ENCODE data around the gene CYP26B1.

CYP26B1 gene

DNA sequence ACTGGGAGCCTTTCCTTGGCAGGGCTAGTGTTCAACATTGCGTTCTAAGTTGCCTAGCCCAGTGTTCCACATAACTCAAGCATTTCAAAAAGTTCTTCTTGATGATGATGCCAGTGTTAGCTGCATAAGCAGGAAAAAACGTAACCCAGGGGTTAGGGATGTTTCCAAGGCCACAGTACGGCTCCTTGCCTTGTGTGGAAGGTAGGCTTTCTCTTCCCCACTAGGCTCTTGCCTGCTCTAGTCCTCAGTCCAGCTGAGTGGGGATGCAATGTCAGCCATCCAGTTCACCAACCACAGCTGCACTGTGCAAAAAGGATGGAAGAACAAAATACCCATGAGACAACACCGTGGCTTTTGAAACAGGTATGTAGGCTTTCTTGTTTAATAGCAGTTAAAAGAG lies 28.0 kb upstream of the CYP26B1 start:
- no peak overlapping the region for H3K9ac ChIP-seq (ENCODE audit: low read depth, low read length)
- H3K27ac ChIP-seq (ENCODE audit: low read depth, low read length), result no peak overlapping the region
- H3K4me3 ChIP-seq (ENCODE audit: low read depth, low read length), result no peak overlapping the region
- 0 out of 2 replicates have a peak, but pooled peaks cover 15% of the 10 kb centered on the region for H3K36me3 ChIP-seq (ENCODE audit: control insufficient read depth, insufficient read depth, low read length)
- no peaks in the 10 kb centered on the region for H3K9me3 ChIP-seq (ENCODE audit: control insufficient read depth, insufficient read depth, low read length)
- peaks cover 12% of the 10 kb centered on the region for H3K4me1 ChIP-seq (ENCODE audit: control insufficient read depth, insufficient read depth, low read length)
- no peaks in the 10 kb centered on the region for H3K27me3 ChIP-seq (ENCODE audit: control insufficient read depth, insufficient read depth, low read length)

GRCh38 chr2:72173640-72174321 lies 26.1 kb upstream of the CYP26B1 start:
- H3K27me3 ChIP-seq (ENCODE audit: control insufficient read depth, insufficient read depth, low read length), result no peaks in the 10 kb centered on the region
- H3K36me3 ChIP-seq (ENCODE audit: control insufficient read depth, insufficient read depth, low read length), result 0 out of 2 replicates have a peak, but pooled peaks cover 14% of the 10 kb centered on the region
- peak overlapping the region; percentile 27 for H3K27ac ChIP-seq (ENCODE audit: low read depth, low read length)
- no peak overlapping the region for H3K4me3 ChIP-seq (ENCODE audit: low read depth, low read length)
- H3K9ac ChIP-seq (ENCODE audit: low read depth, low read length), result no peak overlapping the region
- peaks cover 12% of the 10 kb centered on the region for H3K4me1 ChIP-seq (ENCODE audit: control insufficient read depth, insufficient read depth, low read length)
- H3K9me3 ChIP-seq (ENCODE audit: control insufficient read depth, insufficient read depth, low read length), result no peaks in the 10 kb centered on the region

DNA sequence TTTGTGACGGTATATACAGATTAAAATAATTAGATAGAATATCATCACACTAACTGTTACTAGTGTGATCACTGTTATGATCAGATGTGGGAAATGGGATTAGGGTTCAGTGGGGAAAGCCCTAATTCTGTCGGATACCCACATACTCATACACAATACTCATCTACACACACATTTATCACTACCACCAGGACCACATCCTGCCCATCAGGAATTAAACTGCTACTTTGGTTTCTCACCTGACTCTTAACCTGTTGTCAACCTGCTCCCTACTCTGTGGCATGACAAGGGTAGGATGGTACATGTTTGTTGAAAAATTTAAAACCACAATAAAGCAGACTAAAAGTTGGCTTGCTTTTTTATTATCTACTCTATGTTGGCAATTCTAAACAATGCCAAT lies 24.8 kb upstream of the CYP26B1 start:
- Histone ChIP-seq H3K9ac (ENCODE audit: low read depth, low read length) (no peak overlapping the region), H3K27me3 (ENCODE audit: control insufficient read depth, insufficient read depth, low read length) (no peaks in the 10 kb centered on the region), H3K4me1 (ENCODE audit: control insufficient read depth, insufficient read depth, low read length) (peaks cover 12% of the 10 kb centered on the region), H3K36me3 (ENCODE audit: control insufficient read depth, insufficient read depth, low read length) (0 out of 2 replicates have a peak, but pooled peaks cover 3% of the 10 kb centered on the region), H3K27ac (ENCODE audit: low read depth, low read length) (no peak overlapping the region), H3K4me3 (ENCODE audit: low read depth, low read length) (no peak overlapping the region), H3K9me3 (ENCODE audit: control insufficient read depth, insufficient read depth, low read length) (no peaks in the 10 kb centered on the region)

GRCh38 chr2:72166279-72166678 lies 18.6 kb upstream of the CYP26B1 start:
- Histone ChIP-seq H3K36me3 (ENCODE audit: control insufficient read depth, insufficient read depth, low read length) (no peaks in the 10 kb centered on the region), H3K4me3 (ENCODE audit: low read depth, low read length) (no peak overlapping the region), H3K9ac (ENCODE audit: low read depth, low read length) (no peak overlapping the region), H3K27me3 (ENCODE audit: control insufficient read depth, insufficient read depth, low read length) (peaks cover 3% of the 10 kb centered on the region; the same call in 1 of the 2 replicates), H3K9me3 (ENCODE audit: control insufficient read depth, insufficient read depth, low read length) (no peaks in the 10 kb centered on the region), H3K27ac (ENCODE audit: low read depth, low read length) (no peak overlapping the region), H3K4me1 (ENCODE audit: control insufficient read depth, insufficient read depth, low read length) (no peaks in the 10 kb centered on the region)

DNA sequence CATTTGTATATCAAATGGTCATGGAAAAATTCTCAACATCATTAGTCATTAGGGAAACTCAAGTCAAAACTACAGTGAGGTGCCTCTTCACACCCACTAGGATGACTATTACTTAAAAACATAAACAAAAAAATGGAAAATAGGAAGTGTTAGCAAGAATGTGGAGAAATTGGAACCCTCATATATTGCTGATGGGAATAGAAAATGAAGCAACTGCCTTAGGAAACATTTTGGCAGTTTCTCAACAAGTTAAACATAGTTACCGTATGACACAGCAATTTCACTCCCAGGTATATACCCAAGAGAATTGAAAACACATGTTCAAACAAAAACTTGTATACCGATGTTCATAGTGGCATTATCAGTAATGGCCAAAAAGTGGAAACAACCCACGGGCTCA lies 18.1 kb upstream of the CYP26B1 start:
- H3K4me1 ChIP-seq (ENCODE audit: control insufficient read depth, insufficient read depth, low read length), result no peaks in the 10 kb centered on the region
- peaks cover 3% of the 10 kb centered on the region; the same call in 1 of the 2 replicates for H3K27me3 ChIP-seq (ENCODE audit: control insufficient read depth, insufficient read depth, low read length)
- H3K4me3 ChIP-seq (ENCODE audit: low read depth, low read length), result no peak overlapping the region
- H3K9ac ChIP-seq (ENCODE audit: low read depth, low read length), result no peak overlapping the region
- H3K27ac ChIP-seq (ENCODE audit: low read depth, low read length), result no peak overlapping the region
- H3K9me3 ChIP-seq (ENCODE audit: control insufficient read depth, insufficient read depth, low read length), result no peaks in the 10 kb centered on the region
- H3K36me3 ChIP-seq (ENCODE audit: control insufficient read depth, insufficient read depth, low read length), result no peaks in the 10 kb centered on the region

DNA sequence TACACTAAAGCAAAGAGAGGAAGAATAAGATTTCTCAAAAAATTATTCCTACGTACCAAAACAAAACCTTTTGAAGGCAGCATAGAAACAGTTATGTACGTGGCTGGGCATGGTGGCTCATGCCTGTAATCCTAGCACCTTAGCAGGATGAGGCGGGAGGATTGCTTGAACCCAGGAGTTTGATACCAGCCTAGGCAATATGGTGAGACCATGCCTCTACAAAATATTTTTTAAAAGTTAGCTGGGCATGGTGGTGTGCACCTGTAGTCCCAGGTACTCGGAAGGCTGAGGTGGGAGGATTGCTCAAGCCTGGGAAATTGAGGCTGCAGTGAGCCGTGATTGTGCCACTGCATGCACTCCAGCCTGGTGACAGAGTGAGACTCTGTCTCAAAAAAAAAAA lies 14.9 kb upstream of the CYP26B1 start:
- H3K36me3 ChIP-seq (ENCODE audit: control insufficient read depth, insufficient read depth, low read length), result no peaks in the 10 kb centered on the region
- H3K9ac ChIP-seq (ENCODE audit: low read depth, low read length), result no peak overlapping the region
- no peaks in the 10 kb centered on the region for H3K4me1 ChIP-seq (ENCODE audit: control insufficient read depth, insufficient read depth, low read length)
- peaks cover 3% of the 10 kb centered on the region; the same call in 1 of the 2 replicates for H3K27me3 ChIP-seq (ENCODE audit: control insufficient read depth, insufficient read depth, low read length)
- no peaks in the 10 kb centered on the region for H3K9me3 ChIP-seq (ENCODE audit: control insufficient read depth, insufficient read depth, low read length)
- no peak overlapping the region for H3K27ac ChIP-seq (ENCODE audit: low read depth, low read length)
- H3K4me3 ChIP-seq (ENCODE audit: low read depth, low read length), result no peak overlapping the region

- Histone ChIP-seq H3K9me3 (ENCODE audit: control insufficient read depth, insufficient read depth, low read length) (no peaks in the 10 kb centered on the region), H3K4me3 (ENCODE audit: low read depth, low read length) (no peak overlapping the region), H3K4me1 (ENCODE audit: control insufficient read depth, insufficient read depth, low read length) (no peaks in the 10 kb centered on the region), H3K27ac (ENCODE audit: low read depth, low read length) (no peak overlapping the region), H3K27me3 (ENCODE audit: control insufficient read depth, insufficient read depth, low read length) (peaks cover 3% of the 10 kb centered on the region; the same call in 1 of the 2 replicates), H3K36me3 (ENCODE audit: control insufficient read depth, insufficient read depth, low read length) (no peaks in the 10 kb centered on the region), H3K9ac (ENCODE audit: low read depth, low read length) (no peak overlapping the region)
Observed at GRCh38 chr2:72159211-72159993, 11.7 kb upstream of the CYP26B1 start.

GRCh38 chr2:72157871-72158771 lies 10.5 kb upstream of the CYP26B1 start:
- Histone ChIP-seq H3K27ac (ENCODE audit: low read depth, low read length) (no peak overlapping the region), H3K36me3 (ENCODE audit: control insufficient read depth, insufficient read depth, low read length) (no peaks in the 10 kb centered on the region), H3K4me1 (ENCODE audit: control insufficient read depth, insufficient read depth, low read length) (no peaks in the 10 kb centered on the region), H3K9ac (ENCODE audit: low read depth, low read length) (no peak overlapping the region), H3K27me3 (ENCODE audit: control insufficient read depth, insufficient read depth, low read length) (peaks cover 3% of the 10 kb centered on the region; the same call in 1 of the 2 replicates), H3K9me3 (ENCODE audit: control insufficient read depth, insufficient read depth, low read length) (no peaks in the 10 kb centered on the region), H3K4me3 (ENCODE audit: low read depth, low read length) (no peak overlapping the region)

DNA sequence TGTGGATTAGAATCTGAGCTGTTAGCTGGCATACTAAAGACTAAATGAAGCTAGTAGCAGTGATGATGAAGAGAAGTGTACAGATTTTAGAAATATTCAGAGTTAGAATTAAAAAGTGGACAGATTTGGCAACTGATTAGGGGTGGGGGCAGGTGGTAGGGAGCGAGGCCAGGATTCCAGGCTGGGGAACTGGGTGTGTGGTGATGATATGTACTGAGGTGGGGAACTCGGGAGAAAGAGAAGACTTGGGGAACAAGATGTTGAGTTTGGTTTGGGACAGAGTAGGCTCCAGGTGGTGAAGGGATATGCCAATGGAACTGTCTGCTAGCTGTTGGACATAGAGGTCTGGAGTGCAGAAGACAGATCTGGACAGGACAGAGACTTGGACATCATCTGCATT lies 9.2 kb upstream of the CYP26B1 start:
- Histone ChIP-seq H3K9me3 (ENCODE audit: control insufficient read depth, insufficient read depth, low read length) (no peaks in the 10 kb centered on the region), H3K4me3 (ENCODE audit: low read depth, low read length) (no peak overlapping the region), H3K27ac (ENCODE audit: low read depth, low read length) (no peak overlapping the region), H3K27me3 (ENCODE audit: control insufficient read depth, insufficient read depth, low read length) (peaks cover 5% of the 10 kb centered on the region), H3K4me1 (ENCODE audit: control insufficient read depth, insufficient read depth, low read length) (no peaks in the 10 kb centered on the region), H3K36me3 (ENCODE audit: control insufficient read depth, insufficient read depth, low read length) (no peaks in the 10 kb centered on the region), H3K9ac (ENCODE audit: low read depth, low read length) (no peak overlapping the region)

GRCh38 chr2:72155737-72156136 lies 8.1 kb upstream of the CYP26B1 start:
- no peak overlapping the region for H3K27ac ChIP-seq (ENCODE audit: low read depth, low read length)
- H3K27me3 ChIP-seq (ENCODE audit: control insufficient read depth, insufficient read depth, low read length), result peaks cover 16% of the 10 kb centered on the region
- no peaks in the 10 kb centered on the region for H3K36me3 ChIP-seq (ENCODE audit: control insufficient read depth, insufficient read depth, low read length)
- H3K4me3 ChIP-seq (ENCODE audit: low read depth, low read length), result no peak overlapping the region
- H3K9me3 ChIP-seq (ENCODE audit: control insufficient read depth, insufficient read depth, low read length), result no peaks in the 10 kb centered on the region
- H3K4me1 ChIP-seq (ENCODE audit: control insufficient read depth, insufficient read depth, low read length), result no peaks in the 10 kb centered on the region
- no peak overlapping the region for H3K9ac ChIP-seq (ENCODE audit: low read depth, low read length)
